AG04449 (cell line): Measurements from ENCODE around the gene AGBL4.

Experiments used
- CTCF ChIA-PET: fragments of 350-600 bp; formaldehyde crosslinking; extraction: SDS; loops from one replicate; lab custom pipeline; 2021; ENCODE audit warnings: antibody characterized with exemption; lab: Yijun Ruan, JAX
- POLR2A ChIA-PET: fragments of 400-600, 350-600 bp; formaldehyde crosslinking; extraction: SDS; loops from one replicate; lab custom pipeline; 2020; ENCODE audit warnings: antibody characterized with exemption, inconsistent platforms; lab: Yijun Ruan, JAX
- DNase-seq: peaks from one replicate; pipeline ENCODE4 v3.0.0-alpha.2; 2010; ENCODE audit warnings: low read depth, low spot score
- H3K4me3 ChIP-seq: 2 replicates; pipeline ENCODE4 v1.5.1; 2011; ENCODE audit warnings: low read depth, mild to moderate bottlenecking, control low read depth, low read length
- TF ChIP-seq, protein P1 (sequence below): IDR thresholded peaks from one replicate; pipeline ENCODE4 v1.5.1; 2011; ENCODE audit warnings: mild to moderate bottlenecking, moderate library complexity, low read length, control low read depth, inconsistent platforms; ENCODE audit not compliant: insufficient read depth; ENCODE audit errors: missing control alignments

The AGBL4 gene

GRCh38 chr1:48817505-48818114 lies 1206.1 kb downstream of the AGBL4 start:
- ChIA-PET POLR2A (interaction anchor here (0.6 kb wide), 1 partner anchor 80 kb away, joined by 3 read pairs; no protein-coding TSS in a partner anchor), CTCF (interaction anchor here (0.7 to 1.9 kb wide), 20 partner anchors 8 to 320 kb away, joined by 3 to 47 read pairs (median 4); no protein-coding TSS in a partner anchor)
- DNase-seq, result no peak
- H3K4me3 ChIP-seq, result no peak overlapping the region
- TF ChIP-seq, protein P1, sequence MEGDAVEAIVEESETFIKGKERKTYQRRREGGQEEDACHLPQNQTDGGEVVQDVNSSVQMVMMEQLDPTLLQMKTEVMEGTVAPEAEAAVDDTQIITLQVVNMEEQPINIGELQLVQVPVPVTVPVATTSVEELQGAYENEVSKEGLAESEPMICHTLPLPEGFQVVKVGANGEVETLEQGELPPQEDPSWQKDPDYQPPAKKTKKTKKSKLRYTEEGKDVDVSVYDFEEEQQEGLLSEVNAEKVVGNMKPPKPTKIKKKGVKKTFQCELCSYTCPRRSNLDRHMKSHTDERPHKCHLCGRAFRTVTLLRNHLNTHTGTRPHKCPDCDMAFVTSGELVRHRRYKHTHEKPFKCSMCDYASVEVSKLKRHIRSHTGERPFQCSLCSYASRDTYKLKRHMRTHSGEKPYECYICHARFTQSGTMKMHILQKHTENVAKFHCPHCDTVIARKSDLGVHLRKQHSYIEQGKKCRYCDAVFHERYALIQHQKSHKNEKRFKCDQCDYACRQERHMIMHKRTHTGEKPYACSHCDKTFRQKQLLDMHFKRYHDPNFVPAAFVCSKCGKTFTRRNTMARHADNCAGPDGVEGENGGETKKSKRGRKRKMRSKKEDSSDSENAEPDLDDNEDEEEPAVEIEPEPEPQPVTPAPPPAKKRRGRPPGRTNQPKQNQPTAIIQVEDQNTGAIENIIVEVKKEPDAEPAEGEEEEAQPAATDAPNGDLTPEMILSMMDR, result peak; percentile 96

DNA sequence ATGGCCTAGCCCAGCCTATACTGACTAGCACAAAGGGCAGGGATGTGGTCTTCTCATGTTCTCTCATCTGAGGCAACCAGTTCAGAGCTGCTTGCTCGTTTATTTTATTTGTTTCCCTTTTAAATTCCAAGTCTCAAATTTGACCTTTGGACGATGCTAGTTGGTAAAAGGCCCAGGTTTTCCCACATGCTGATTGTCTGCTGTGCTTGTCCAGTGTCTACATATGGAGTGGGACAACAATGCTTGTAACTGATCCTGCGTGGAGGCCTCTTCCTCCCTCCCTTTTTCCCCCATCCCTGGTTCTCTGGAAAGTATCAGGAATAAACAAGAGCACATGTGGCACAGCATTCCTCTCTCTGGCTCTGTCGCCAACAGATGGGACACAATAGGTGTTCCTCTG lies 1213.0 kb downstream of the AGBL4 start:
- CTCF ChIA-PET, result interaction anchor here (1.1 kb wide), 1 partner anchor 9 kb away, joined by 5 read pairs; no protein-coding TSS in a partner anchor
- POLR2A ChIA-PET, result interaction anchor here (0.8 kb wide), 1 partner anchor 58 kb away, joined by 3 read pairs; no protein-coding TSS in a partner anchor
- no peak overlapping the region for H3K4me3 ChIP-seq
- DNase-seq, result no peak
- TF ChIP-seq, protein P1, result no peak

DNA sequence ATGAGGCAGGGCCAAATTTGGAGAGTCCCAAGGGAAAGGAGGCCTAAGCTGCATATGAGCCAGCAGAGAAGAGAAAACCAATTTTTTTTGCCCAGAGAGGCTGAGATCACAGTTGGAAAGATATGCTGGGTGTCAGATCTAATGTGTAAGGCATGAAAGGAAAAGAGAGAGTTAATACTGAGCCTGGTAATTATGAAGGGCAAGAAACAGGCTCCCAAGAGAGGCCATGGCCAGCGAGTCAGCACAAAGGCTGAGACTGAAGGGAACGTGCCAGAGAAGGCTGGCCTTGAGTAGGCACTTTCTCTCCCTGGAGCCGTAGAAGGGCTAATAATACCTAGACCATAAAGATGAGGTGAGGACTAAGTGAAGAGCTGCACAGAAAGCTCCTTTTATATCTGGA lies 1215.3 kb downstream of the AGBL4 start:
- ChIA-PET POLR2A (no interaction called here), CTCF (interaction anchor here (1.0 to 1.7 kb wide), 2 partner anchors 9 to 11 kb away, joined by 4 to 5 read pairs; no protein-coding TSS in a partner anchor)
- DNase-seq, result no peak
- no peak overlapping the region for H3K4me3 ChIP-seq
- TF ChIP-seq, protein P1, result no peak

GRCh38 chr1:48807554-48808260 lies 1216.0 kb downstream of the AGBL4 start:
- no peak overlapping the region for H3K4me3 ChIP-seq
- POLR2A ChIA-PET, result no interaction called here
- CTCF ChIA-PET, result interaction anchor here (1.7 kb wide), 1 partner anchor 10 kb away, joined by 5 read pairs; no protein-coding TSS in a partner anchor
- TF ChIP-seq, protein P1, result no peak
- no peak for DNase-seq

GRCh38 chr1:48803474-48803873 lies 1220.3 kb downstream of the AGBL4 start:
- no peak overlapping the region for H3K4me3 ChIP-seq
- ChIA-PET POLR2A (no interaction called here), CTCF (no interaction called here)
- DNase-seq, result no peak
- TF ChIP-seq, protein P1, result no peak

DNA sequence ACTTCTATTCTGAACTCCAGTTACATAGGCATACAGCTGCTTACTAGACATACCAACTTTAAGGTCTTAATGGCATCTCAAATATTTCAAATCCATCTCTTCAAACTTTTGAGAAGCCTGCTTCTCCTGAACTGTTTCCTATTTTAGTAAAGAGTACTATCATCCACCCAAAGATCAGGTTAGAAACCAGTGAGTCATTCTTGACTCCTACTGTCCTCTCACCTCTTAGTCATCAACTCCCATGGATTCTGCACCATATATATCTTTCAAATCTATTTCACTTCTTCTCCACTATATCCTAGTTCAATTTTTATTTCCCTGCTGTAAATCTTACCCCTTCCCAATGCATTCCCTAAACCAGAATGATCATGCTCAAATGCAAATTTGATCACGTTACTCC lies 1228.9 kb downstream of the AGBL4 start:
- TF ChIP-seq, protein P1, result no peak
- POLR2A ChIA-PET, result no interaction called here
- no peak for DNase-seq
- CTCF ChIA-PET, result interaction anchor here (1.4 kb wide), 1 partner anchor 98 kb away, joined by 3 read pairs; no protein-coding TSS in a partner anchor
- no peak overlapping the region for H3K4me3 ChIP-seq
